Neural cell (in vitro differentiated cells): ENCODE data around the gene TMC1. TPM values are rescaled to one million over a fixed set of nuclear protein-coding genes. Genes with fewer than 3 reads are reported as not detected.

Source experiments
- H2AFZ ChIP-seq: fragments of 200-600, 300-800 bp; sonication (generic), shearing (Covaris generic); 2 replicates; pipeline ENCODE4 v1.6.0; 2014; ENCODE audit warnings: low read depth, mild to moderate bottlenecking, antibody characterized with exemption, low read length, moderate library complexity
- H3F3A ChIP-seq: fragments of 200-600 bp; shearing (Covaris generic); 2 replicates; pipeline ENCODE4 v1.6.1; 2016; ENCODE audit warnings: mild to moderate bottlenecking, moderate library complexity, mixed read lengths, antibody characterized with exemption, low read length; ENCODE audit not compliant: insufficient read depth, poor library complexity, severe bottlenecking
- H3K27ac ChIP-seq: fragments of 200-600, 300-800 bp; sonication (generic), shearing (Covaris generic); 2 replicates; pipeline ENCODE4 v1.5.1; 2014; ENCODE audit warnings: mild to moderate bottlenecking, low read length, moderate library complexity
- H3K27me3 ChIP-seq: fragments of 300-800, 200-600 bp; sonication (generic), shearing (Covaris generic); 2 replicates; pipeline ENCODE4 v1.6.0; 2014; ENCODE audit warnings: mild to moderate bottlenecking, low read depth, low read length, moderate library complexity; ENCODE audit not compliant: insufficient read depth
- H3K36me3 ChIP-seq: fragments of 300-800, 200-600 bp; sonication (generic), shearing (Covaris generic); 2 replicates; pipeline ENCODE4 v1.5.1; 2014; ENCODE audit warnings: mild to moderate bottlenecking, antibody characterized with exemption, low read length, moderate library complexity; ENCODE audit not compliant: insufficient read depth
- H3K4me2 ChIP-seq: fragments of 300-800, 200-600 bp; sonication (generic), shearing (Covaris generic); 2 replicates; pipeline ENCODE4 v1.6.0; 2014; ENCODE audit warnings: mild to moderate bottlenecking, low read length
- H3K4me3 ChIP-seq: fragments of 300-800, 200-600 bp; sonication (generic), shearing (Covaris generic); 2 replicates; pipeline ENCODE4 v1.5.1; 2014; ENCODE audit warnings: mild to moderate bottlenecking, low read length, moderate library complexity
- H3K79me2 ChIP-seq: fragments of 200-600 bp; shearing (Covaris generic); replicated peaks from 2 replicates; pipeline ENCODE4 v1.6.0; 2014; ENCODE audit warnings: mild to moderate bottlenecking, low read length, moderate library complexity; ENCODE audit not compliant: insufficient read depth
- H3K9ac ChIP-seq: fragments of 300-800, 200-600 bp; sonication (generic), shearing (Covaris generic); 2 replicates; pipeline ENCODE4 v1.6.1; 2016; ENCODE audit warnings: mild to moderate bottlenecking, low read length, mixed read lengths
- H3K9me2 ChIP-seq: fragments of 200-600 bp; shearing (Covaris generic); 2 replicates; pipeline ENCODE4 v1.6.1; 2016; ENCODE audit warnings: mild to moderate bottlenecking, low read length, mixed read lengths; ENCODE audit not compliant: insufficient read depth
- H3K9me3 ChIP-seq: fragments of 200-600, 300-800 bp; sonication (generic), shearing (Covaris generic); 2 replicates; pipeline ENCODE4 v1.6.1; 2016; ENCODE audit warnings: mild to moderate bottlenecking, mixed run types, low read length, moderate library complexity, mixed read lengths
- H4K20me1 ChIP-seq: fragments of 200-600 bp; shearing (Covaris generic); 2 replicates; pipeline ENCODE4 v1.6.1; 2016; ENCODE audit warnings: mild to moderate bottlenecking, mixed run types; ENCODE audit not compliant: insufficient read depth
- CTCF ChIP-seq: fragments of 450-650 bp; IDR thresholded peaks from 2 replicates; pipeline ENCODE4 v1.5.1; 2014; ENCODE audit warnings: antibody characterized with exemption, mild to moderate bottlenecking, moderate library complexity; ENCODE audit not compliant: poor library complexity, severe bottlenecking
- EP300 ChIP-seq: fragments of 450-650 bp; conservative IDR thresholded peaks from 2 replicates; pipeline ENCODE4 v1.6.1; 2014; ENCODE audit warnings: antibody characterized with exemption, mild to moderate bottlenecking, moderate library complexity; ENCODE audit not compliant: poor library complexity, severe bottlenecking
- EZH2 ChIP-seq: fragments of 200-600, 300-800 bp; shearing (Covaris generic), sonication (generic); IDR thresholded peaks from 2 replicates; pipeline ENCODE4 v1.6.1; 2014; ENCODE audit warnings: antibody characterized with exemption, low read length, borderline replicate concordance, mild to moderate bottlenecking; ENCODE audit not compliant: insufficient read depth, poor library complexity, severe bottlenecking
- MXI1 ChIP-seq: fragments of 450-650 bp; conservative IDR thresholded peaks from 2 replicates; pipeline ENCODE4 v1.6.1; 2014; ENCODE audit warnings: antibody characterized with exemption, mild to moderate bottlenecking; ENCODE audit not compliant: poor library complexity, severe bottlenecking
- POLR2AphosphoS5 ChIP-seq: IDR thresholded peaks from 2 replicates; pipeline ENCODE4 v1.6.1; 2012
- RAD21 ChIP-seq: fragments of 450-650 bp; conservative IDR thresholded peaks from 2 replicates; pipeline ENCODE4 v1.6.1; 2014; ENCODE audit warnings: antibody characterized with exemption, mild to moderate bottlenecking, moderate library complexity
- SMC3 ChIP-seq: fragments of 450-650 bp; conservative IDR thresholded peaks from 2 replicates; pipeline ENCODE4 v1.6.1; 2014; ENCODE audit warnings: antibody characterized with exemption, mild to moderate bottlenecking, moderate library complexity; ENCODE audit not compliant: poor library complexity
- TAF1 ChIP-seq: IDR thresholded peaks from 2 replicates; pipeline ENCODE4 v1.6.1; 2012; ENCODE audit warnings: low read depth
- polyA plus RNA-seq: library from polyadenylated mRNA; depleted of rRNA; stranded (reverse); fragments of >200 nt; gene quantifications from 2 replicates; pipeline ENCODE4 v1.2.3, GENCODE V29; 2014
- TF ChIP-seq, protein P1 (sequence below): IDR thresholded peaks from 2 replicates; pipeline ENCODE4 v1.6.1; 2012; ENCODE audit warnings: borderline replicate concordance

Gene TMC1
- polyA plus RNA-seq, 1 donor from 2014 or later: not detected

DNA sequence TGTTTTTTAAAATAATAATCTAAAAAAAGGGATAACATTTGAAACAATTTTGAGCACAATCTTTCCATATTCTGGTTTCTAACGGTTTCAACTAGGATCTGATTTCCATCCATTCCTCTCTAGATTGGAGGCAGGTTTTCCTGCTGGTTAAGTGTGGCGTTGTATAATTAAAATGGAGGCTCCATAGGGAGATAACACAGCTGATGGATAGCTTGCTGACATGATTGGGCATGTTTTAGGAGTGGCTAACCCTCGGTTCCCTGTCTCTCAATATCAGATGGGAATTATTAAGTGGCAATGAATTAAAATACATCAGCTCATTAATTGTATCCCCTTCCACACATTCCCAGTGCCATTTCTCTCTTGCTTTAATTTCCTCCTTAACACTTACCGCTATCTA, 222.4 kb downstream of the TMC1 start:
- Histone ChIP-seq H3K4me2 (no peak overlapping the region), H4K20me1 (no peaks in the 10 kb centered on the region), H3K4me3 (no peak overlapping the region), H3K9me2 (no peaks in the 10 kb centered on the region), H3K27ac (no peak overlapping the region), H3K9ac (no peak overlapping the region), H3K9me3 (no peaks in the 10 kb centered on the region), H2AFZ (no peak overlapping the region), H3K27me3 (no peaks in the 10 kb centered on the region), H3F3A (no peaks in the 10 kb centered on the region), H3K36me3 (no peaks in the 10 kb centered on the region), H3K79me2 (no peaks in the 10 kb centered on the region)
- peak; percentile 25 for TF ChIP-seq POLR2AphosphoS5
- TF ChIP-seq TAF1: no peak
- TF ChIP-seq EP300: no peak

GRCh38 chr9:72749276-72749675, 227.9 kb downstream of the TMC1 start:
- no peaks in the 10 kb centered on the region for H3K27me3 ChIP-seq
- H3F3A ChIP-seq: no peaks in the 10 kb centered on the region
- no peak overlapping the region for H3K4me3 ChIP-seq
- H3K79me2 ChIP-seq: no peaks in the 10 kb centered on the region
- no peaks in the 10 kb centered on the region for H3K9me2 ChIP-seq
- H3K27ac ChIP-seq: no peak overlapping the region
- no peak overlapping the region for H3K9ac ChIP-seq
- no peak overlapping the region for H3K4me2 ChIP-seq
- H3K9me3 ChIP-seq: no peaks in the 10 kb centered on the region
- H4K20me1 ChIP-seq: no peaks in the 10 kb centered on the region
- TF ChIP-seq EZH2 (no peak), POLR2AphosphoS5 (no peak), RAD21 (no peak), CTCF (no peak), EP300 (no peak), MXI1 (no peak), SMC3 (no peak), TAF1 (no peak)
- TF ChIP-seq, protein P1, sequence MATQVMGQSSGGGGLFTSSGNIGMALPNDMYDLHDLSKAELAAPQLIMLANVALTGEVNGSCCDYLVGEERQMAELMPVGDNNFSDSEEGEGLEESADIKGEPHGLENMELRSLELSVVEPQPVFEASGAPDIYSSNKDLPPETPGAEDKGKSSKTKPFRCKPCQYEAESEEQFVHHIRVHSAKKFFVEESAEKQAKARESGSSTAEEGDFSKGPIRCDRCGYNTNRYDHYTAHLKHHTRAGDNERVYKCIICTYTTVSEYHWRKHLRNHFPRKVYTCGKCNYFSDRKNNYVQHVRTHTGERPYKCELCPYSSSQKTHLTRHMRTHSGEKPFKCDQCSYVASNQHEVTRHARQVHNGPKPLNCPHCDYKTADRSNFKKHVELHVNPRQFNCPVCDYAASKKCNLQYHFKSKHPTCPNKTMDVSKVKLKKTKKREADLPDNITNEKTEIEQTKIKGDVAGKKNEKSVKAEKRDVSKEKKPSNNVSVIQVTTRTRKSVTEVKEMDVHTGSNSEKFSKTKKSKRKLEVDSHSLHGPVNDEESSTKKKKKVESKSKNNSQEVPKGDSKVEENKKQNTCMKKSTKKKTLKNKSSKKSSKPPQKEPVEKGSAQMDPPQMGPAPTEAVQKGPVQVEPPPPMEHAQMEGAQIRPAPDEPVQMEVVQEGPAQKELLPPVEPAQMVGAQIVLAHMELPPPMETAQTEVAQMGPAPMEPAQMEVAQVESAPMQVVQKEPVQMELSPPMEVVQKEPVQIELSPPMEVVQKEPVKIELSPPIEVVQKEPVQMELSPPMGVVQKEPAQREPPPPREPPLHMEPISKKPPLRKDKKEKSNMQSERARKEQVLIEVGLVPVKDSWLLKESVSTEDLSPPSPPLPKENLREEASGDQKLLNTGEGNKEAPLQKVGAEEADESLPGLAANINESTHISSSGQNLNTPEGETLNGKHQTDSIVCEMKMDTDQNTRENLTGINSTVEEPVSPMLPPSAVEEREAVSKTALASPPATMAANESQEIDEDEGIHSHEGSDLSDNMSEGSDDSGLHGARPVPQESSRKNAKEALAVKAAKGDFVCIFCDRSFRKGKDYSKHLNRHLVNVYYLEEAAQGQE: no peak
- no peaks in the 10 kb centered on the region for H3K36me3 ChIP-seq
- no peak overlapping the region for H2AFZ ChIP-seq

DNA sequence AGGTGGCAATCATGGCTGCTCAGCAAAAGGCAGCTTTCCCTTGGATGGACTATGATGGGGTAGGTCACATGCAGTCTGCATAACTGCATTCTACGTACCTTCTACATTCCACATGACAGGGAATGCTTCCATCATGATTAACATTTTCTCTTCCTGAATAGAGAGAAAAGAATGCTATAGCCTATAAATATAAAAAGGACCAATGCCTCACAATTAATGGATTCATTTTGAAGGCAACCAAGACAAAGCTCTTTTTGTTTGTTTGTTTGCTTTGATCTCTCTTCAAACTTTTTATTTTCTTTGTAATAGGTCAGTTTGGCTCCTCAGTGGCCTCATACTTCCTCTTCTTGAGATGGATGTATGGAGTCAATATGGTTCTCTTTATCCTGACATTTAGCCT, 230.1 kb downstream of the TMC1 start:
- H3K36me3 ChIP-seq: no peaks in the 10 kb centered on the region
- no peaks in the 10 kb centered on the region for H3F3A ChIP-seq
- H3K79me2 ChIP-seq: no peaks in the 10 kb centered on the region
- H3K4me3 ChIP-seq: no peak overlapping the region
- no peaks in the 10 kb centered on the region for H3K9me3 ChIP-seq
- no peaks in the 10 kb centered on the region for H3K9me2 ChIP-seq
- no peak overlapping the region for H3K4me2 ChIP-seq
- no peak overlapping the region for H3K27ac ChIP-seq
- no peaks in the 10 kb centered on the region for H4K20me1 ChIP-seq
- no peak overlapping the region for H2AFZ ChIP-seq
- no peaks in the 10 kb centered on the region for H3K27me3 ChIP-seq
- no peak overlapping the region for H3K9ac ChIP-seq
- no peak for TF ChIP-seq MXI1
- TF ChIP-seq POLR2AphosphoS5: no peak
- no peak for TF ChIP-seq CTCF
- TF ChIP-seq RAD21: no peak
- no peak for TF ChIP-seq TAF1
- TF ChIP-seq, protein P1: no peak
- TF ChIP-seq SMC3: no peak
- no peak for TF ChIP-seq EZH2
- TF ChIP-seq EP300: no peak
